Heart left ventricle (tissue), 16 donors: ENCODE measurements around the gene CPNE5. TPM values are rescaled to one million over a fixed set of nuclear protein-coding genes. Genes with fewer than 3 reads are reported as not detected.

Experiments
- ATAC-seq, 4 donors: fragments of 200-7000 bp; cut with Tn5 transposase; one replicate each; pipeline ENCODE4 v1.9.1; 2020 to 2022; ENCODE audit warnings: moderate library complexity in 4 of 4, mild to moderate bottlenecking in 3 of 4, moderate number of reproducible peaks in 1 of 4
- DNase-seq, 5 donors: peaks; one replicate each; pipeline ENCODE4 v3.0.0-alpha.2; 2020
- H3K27ac ChIP-seq, 12 donors: fragments of 200-600 bp; sonication (generic) in 4 of 12; one replicate each; pipeline versions ENCODE4 v1.5.0 to v1.8.0; 2016 to 2022; ENCODE audit warnings: mild to moderate bottlenecking in 2 of 12
- H3K27me3 ChIP-seq, 9 donors: fragments of 200-600 bp; sonication (generic) in 2 of 9; one replicate each; pipeline versions ENCODE4 v1.5.1 to v1.8.0; 2016 to 2022; ENCODE audit warnings: mild to moderate bottlenecking in 3 of 9
- H3K36me3 ChIP-seq, 9 donors: fragments of 200-600 bp; sonication (generic) in 2 of 9; one replicate each; pipeline versions ENCODE4 v1.5.0 to v1.8.0; 2018 to 2022; ENCODE audit warnings: mild to moderate bottlenecking in 2 of 9
- H3K4me1 ChIP-seq, 12 donors: fragments of 200-600 bp; sonication (generic) in 4 of 12; one replicate each; pipeline versions ENCODE4 v1.5.0 to v1.8.0; 2016 to 2022; ENCODE audit warnings: mild to moderate bottlenecking in 3 of 12
- H3K4me3 ChIP-seq, 12 donors: fragments of 200-600 bp; sonication (generic) in 4 of 12; one replicate each; pipeline versions ENCODE4 v1.5.0 to v1.8.0; 2017 to 2022; ENCODE audit warnings: mild to moderate bottlenecking in 9 of 12, moderate library complexity in 4 of 12
- H3K9me3 ChIP-seq, 12 donors: fragments of 200-600 bp; sonication (generic) in 4 of 12; one replicate each; pipeline versions ENCODE4 v1.5.0 to v1.8.0; 2016 to 2022; ENCODE audit warnings: mild to moderate bottlenecking in 1 of 12
- POLR2A ChIP-seq, 2 donors: fragments of 450-650 bp; IDR thresholded peaks; one replicate each; pipeline ENCODE4 v1.6.1; 2017; ENCODE audit warnings: antibody characterized with exemption in 2 of 2, mild to moderate bottlenecking in 2 of 2, moderate library complexity in 2 of 2
- WGBS, 4 donors: extraction: QIAGEN DNeasy Blood & Tissue Kit in 2 of 4; methylation state at CpG; one replicate each; pipeline versions ENCODE4 v1.1.5 to v1.1.7; 2013 to 2018; 5-methylcytosine and 5-hydroxymethylcytosine counted together
- intact Hi-C, 10 donors: fragments of 100-400 bp; cut with DNase I; formaldehyde crosslinking; loops; one replicate each; pipeline versions ENCODE4 v1.11.1 to v1.14.2; 2022
- polyA plus RNA-seq, 2 donors: library from polyadenylated mRNA; stranded (reverse); fragments of 200-250 nt; gene quantifications; one replicate each; pipeline ENCODE4 v1.2.3, GENCODE V29; 2013
- total RNA-seq, 9 donors: library from RNA; depleted of rRNA in 2 of 9; stranded (reverse); fragments of >200 nt in 2 of 9; fragmentation: NEBNext Ultra II Directional in 3 of 9; extraction: Animal tissue kit (Norgen Biotek cat#: 25700) in 3 of 9; gene quantifications; one replicate each; pipeline versions ENCODE4 v1.1.0 to v1.2.4, GENCODE V29; 2016 to 2023
- TF ChIP-seq, protein P1 (sequence below), 12 donors: fragments of 200-600 bp; sonication (generic) in 4 of 12; IDR thresholded peaks; one replicate each; pipeline versions ENCODE4 v1.5.0 to v1.8.0; 2018 to 2022; ENCODE audit warnings: antibody characterized with exemption in 12 of 12, mild to moderate bottlenecking in 5 of 12
- donor health status: ischemic (EF 13 %, LVEDD 7.1; RV severe dilation, severe dysfunction).
- donor health status: healthy with polysubstance abuse.
- donor health status: DM: no; HTN: yes; CAD: no.
- donor health status: DM: no; HTN: no; CAD: no.
- donor health status: ischemic (EF 25% LVEDD 6.9; RV normal size, moderate dysfunction).
- donor health status: ischemic (EF 25% LVEDD 5.7; RV mildly dilated, moderate dysfunction).
- donor health status: healthy.
- donor health status: DM: yes; HTN: yes; CAD: no.
- donor health status: ischemic (EF 35%, LVEDD 5.7; RV mildly dilated, moderate dysfunction).
- donor health status: nonischemic (EF 11% LVEDD 7.7; RV severe dilation, severe dysfunction).
- donor health status: DM: yes; HTN: yes; CAD: no.
- donor health status: PGD.
- donor health status: ischemic (EF 29% LVEDD 5.4; RV normal size, mild dysfunction).
- donor health status: nonischemic (EF 23%, LVEDD 6.1; RV moderate dilation, normal function).

Gene CPNE5
- total and polyA plus RNA-seq, 11 donors = 4.0 to 111 (median 13.4) TPM

GRCh38 chr6:36721369-36722140 is 117.7 kb downstream of the CPNE5 start:
- TF ChIP-seq, protein P1, sequence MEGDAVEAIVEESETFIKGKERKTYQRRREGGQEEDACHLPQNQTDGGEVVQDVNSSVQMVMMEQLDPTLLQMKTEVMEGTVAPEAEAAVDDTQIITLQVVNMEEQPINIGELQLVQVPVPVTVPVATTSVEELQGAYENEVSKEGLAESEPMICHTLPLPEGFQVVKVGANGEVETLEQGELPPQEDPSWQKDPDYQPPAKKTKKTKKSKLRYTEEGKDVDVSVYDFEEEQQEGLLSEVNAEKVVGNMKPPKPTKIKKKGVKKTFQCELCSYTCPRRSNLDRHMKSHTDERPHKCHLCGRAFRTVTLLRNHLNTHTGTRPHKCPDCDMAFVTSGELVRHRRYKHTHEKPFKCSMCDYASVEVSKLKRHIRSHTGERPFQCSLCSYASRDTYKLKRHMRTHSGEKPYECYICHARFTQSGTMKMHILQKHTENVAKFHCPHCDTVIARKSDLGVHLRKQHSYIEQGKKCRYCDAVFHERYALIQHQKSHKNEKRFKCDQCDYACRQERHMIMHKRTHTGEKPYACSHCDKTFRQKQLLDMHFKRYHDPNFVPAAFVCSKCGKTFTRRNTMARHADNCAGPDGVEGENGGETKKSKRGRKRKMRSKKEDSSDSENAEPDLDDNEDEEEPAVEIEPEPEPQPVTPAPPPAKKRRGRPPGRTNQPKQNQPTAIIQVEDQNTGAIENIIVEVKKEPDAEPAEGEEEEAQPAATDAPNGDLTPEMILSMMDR (IDR thresholded peaks at IDR 0.05) = no peak
- TF ChIP-seq POLR2A (IDR thresholded peaks at IDR 0.05) = no peak
- no peaks in the 10 kb centered on the region for H3K9me3 ChIP-seq
- no peak overlapping the region for H3K4me3 ChIP-seq
- intact Hi-C loops = loop anchor here in 1 of 10 donors (10.0 kb wide), 1 partner anchor 97 kb away; no protein-coding TSS in a partner anchor
- DNase-seq (peak in 1 of 5 donors; percentile 41), ATAC-seq (no peak)
- no peaks in the 10 kb centered on the region for H3K36me3 ChIP-seq
- H3K27me3 ChIP-seq = no peaks in the 10 kb centered on the region
- H3K27ac ChIP-seq = no peak overlapping the region
- 77 to 89% (median 82%) methylated on average over 11 to 15 of the region's 15 CpGs for WGBS, 4 donors
- H3K4me1 ChIP-seq = no peaks in the 10 kb centered on the region

DNA sequence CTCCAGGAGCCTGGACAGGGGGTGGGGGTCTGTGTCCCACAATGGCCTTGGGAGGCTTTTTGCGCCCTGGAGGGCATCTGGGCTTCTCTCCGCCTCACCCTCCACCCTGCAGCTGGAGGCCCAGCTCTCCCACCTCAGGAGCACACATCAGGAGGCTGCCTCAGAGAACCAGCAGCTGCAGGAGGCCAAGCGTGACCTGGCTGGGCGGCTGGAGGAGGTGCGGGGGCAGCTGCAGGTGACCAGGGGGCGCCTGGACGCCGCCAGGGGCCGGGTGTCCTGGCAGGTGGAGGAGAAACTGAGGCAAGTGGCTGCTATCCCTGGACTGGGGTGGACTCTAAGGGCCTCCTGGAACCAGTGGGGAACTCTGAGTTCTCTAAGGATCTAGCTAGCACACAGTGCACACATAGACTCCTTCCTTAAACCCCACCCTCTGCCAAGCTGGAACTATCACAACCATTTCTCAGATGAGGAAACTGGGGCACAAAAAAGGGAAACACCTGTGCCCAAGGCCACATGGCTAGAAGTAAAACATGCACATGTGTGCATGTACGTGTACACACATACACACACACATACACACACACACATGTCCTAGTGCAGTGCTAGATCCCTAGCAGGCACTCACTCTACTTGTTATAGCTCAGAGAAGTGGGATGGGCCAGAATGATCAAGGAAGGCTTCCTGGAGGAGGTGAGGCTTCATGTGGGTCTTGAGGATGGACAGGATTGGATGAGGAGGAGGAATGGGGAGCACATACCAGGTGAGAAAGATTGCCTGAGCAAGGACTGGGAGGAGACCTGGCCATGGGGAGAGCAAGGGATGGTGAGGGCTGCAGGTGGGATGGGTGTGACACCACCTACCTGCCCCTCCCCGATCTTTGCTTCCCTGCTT is 118.7 kb downstream of the CPNE5 start:
- peak in 1 of 5 donors; percentile 55 for DNase-seq
- 91 to 96% (median 93%) methylated on average over 3 to 11 of the region's 11 CpGs for WGBS, 4 donors
- intact Hi-C loops = loop anchor here in 1 of 10 donors (10.0 kb wide), 1 partner anchor 96 kb away; no protein-coding TSS in a partner anchor

GRCh38 chr6:36719126-36719525 is 120.1 kb downstream of the CPNE5 start:
- no peak for DNase-seq
- intact Hi-C loops = no loop called here
- ATAC-seq = no peak
- Histone ChIP-seq H3K9me3 (no peaks in the 10 kb centered on the region), H3K27ac (no peak overlapping the region), H3K27me3 (no peaks in the 10 kb centered on the region), H3K4me3 (no peak overlapping the region), H3K4me1 (no peaks in the 10 kb centered on the region), H3K36me3 (no peaks in the 10 kb centered on the region)
- TF ChIP-seq POLR2A (IDR thresholded peaks at IDR 0.05) = no peak
- TF ChIP-seq, protein P1 (IDR thresholded peaks at IDR 0.05) = no peak
- 89 to 94% (median 91%) methylated on average over 7 of the region's 7 CpGs for WGBS, 4 donors

More for the DNA sequence above, 118.7 kb downstream of the CPNE5 start:
- H3K4me3 ChIP-seq = no peak overlapping the region
- no peak overlapping the region for H3K27ac ChIP-seq
- no peak for ATAC-seq
- TF ChIP-seq POLR2A (IDR thresholded peaks at IDR 0.05) = no peak
- TF ChIP-seq, protein P1 (IDR thresholded peaks at IDR 0.05) = no peak
- no peaks in the 10 kb centered on the region for H3K4me1 ChIP-seq
- no peaks in the 10 kb centered on the region for H3K9me3 ChIP-seq
- no peaks in the 10 kb centered on the region for H3K36me3 ChIP-seq
- no peaks in the 10 kb centered on the region for H3K27me3 ChIP-seq

- no peak for TF ChIP-seq POLR2A (IDR thresholded peaks at IDR 0.05)
- TF ChIP-seq, protein P1 (IDR thresholded peaks at IDR 0.05) = no peak
- Histone ChIP-seq H3K4me1 (no peaks in the 10 kb centered on the region), H3K27ac (no peak overlapping the region), H3K36me3 (no peaks in the 10 kb centered on the region), H3K9me3 (no peaks in the 10 kb centered on the region), H3K4me3 (no peak overlapping the region), H3K27me3 (no peaks in the 10 kb centered on the region)
- intact Hi-C loops = no loop called here
- no peak for DNase-seq
- ATAC-seq = no peak
- 82 to 92% (median 85%) methylated on average over 5 of the region's 5 CpGs for WGBS, 4 donors
These were observed 120.7 kb downstream of the CPNE5 start for GRCh38 chr6:36718560-36718959.
